ENCODE measurements around the gene COL6A6.

DNA sequence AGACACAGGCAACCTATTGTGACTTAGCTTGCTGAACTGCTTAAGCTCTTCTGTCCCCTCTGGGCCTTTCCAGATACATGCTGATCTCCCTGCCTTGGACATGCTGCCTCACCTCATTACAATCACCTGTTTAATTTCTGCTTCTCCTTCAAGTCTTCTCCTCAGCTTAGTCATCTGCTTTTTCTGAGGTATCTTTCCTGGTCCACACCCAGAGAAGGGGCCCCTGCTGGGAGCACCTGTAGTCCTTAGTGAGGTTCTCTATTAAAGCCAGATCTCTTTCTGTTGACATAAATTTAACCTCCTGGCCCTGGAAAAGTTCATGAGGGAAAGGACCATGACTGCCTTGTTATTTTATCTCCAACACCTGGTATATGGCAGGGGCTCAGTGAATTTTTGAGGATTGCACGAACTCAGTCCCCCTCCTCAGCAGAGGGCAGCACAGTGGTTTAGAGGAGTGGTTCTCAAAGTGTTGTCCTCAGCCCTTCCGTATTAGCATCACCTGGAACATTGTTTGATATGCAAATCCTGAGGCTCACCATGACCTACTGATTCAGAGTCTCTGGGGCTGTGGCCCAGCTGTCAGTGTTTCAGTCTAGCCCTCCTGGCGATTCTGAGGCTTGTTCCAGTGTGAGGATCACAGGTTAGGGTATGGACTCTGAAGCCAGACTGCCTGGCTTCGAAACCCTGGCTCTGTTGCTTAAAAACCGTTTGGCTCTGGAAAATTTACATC is 12.7 kb downstream of the COL6A6 start:
- no peak for TF ChIP-seq POLR2A (IDR thresholded peaks at IDR 0.05)
- TF ChIP-seq, protein P1, sequence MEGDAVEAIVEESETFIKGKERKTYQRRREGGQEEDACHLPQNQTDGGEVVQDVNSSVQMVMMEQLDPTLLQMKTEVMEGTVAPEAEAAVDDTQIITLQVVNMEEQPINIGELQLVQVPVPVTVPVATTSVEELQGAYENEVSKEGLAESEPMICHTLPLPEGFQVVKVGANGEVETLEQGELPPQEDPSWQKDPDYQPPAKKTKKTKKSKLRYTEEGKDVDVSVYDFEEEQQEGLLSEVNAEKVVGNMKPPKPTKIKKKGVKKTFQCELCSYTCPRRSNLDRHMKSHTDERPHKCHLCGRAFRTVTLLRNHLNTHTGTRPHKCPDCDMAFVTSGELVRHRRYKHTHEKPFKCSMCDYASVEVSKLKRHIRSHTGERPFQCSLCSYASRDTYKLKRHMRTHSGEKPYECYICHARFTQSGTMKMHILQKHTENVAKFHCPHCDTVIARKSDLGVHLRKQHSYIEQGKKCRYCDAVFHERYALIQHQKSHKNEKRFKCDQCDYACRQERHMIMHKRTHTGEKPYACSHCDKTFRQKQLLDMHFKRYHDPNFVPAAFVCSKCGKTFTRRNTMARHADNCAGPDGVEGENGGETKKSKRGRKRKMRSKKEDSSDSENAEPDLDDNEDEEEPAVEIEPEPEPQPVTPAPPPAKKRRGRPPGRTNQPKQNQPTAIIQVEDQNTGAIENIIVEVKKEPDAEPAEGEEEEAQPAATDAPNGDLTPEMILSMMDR (IDR thresholded peaks at IDR 0.05): no peak
